Breast epithelium (tissue), 4 donors: Measurements from ENCODE around the gene TNRC18. TPM values are rescaled to one million over a fixed set of nuclear protein-coding genes. Genes with fewer than 3 reads are reported as not detected.

Experiments used
- DNase-seq, 2 donors: peaks; one replicate each; pipeline ENCODE4 v3.0.0-alpha.2; 2019; ENCODE audit warnings: low spot score in 2 of 2
- H3K27ac ChIP-seq, 2 donors: fragments of 200-600 bp; sonication (generic) in 1 of 2; one replicate each; pipeline ENCODE4 v1.5.1; 2016 to 2019; ENCODE audit warnings: mild to moderate bottlenecking in 1 of 2
- H3K27me3 ChIP-seq, 2 donors: fragments of 200-600 bp; sonication (generic) in 1 of 2; one replicate each; pipeline versions ENCODE4 v1.5.1 to v1.6.0; 2017 to 2019; ENCODE audit warnings: control low read depth in 1 of 2, mild to moderate bottlenecking in 1 of 2
- H3K36me3 ChIP-seq: fragments of 200-600 bp; one replicate; pipeline ENCODE4 v1.5.1; 2019
- H3K4me1 ChIP-seq, 2 donors: fragments of 200-600 bp; sonication (generic); one replicate each; pipeline ENCODE4 v1.5.1; 2016 to 2019; ENCODE audit warnings: control low read depth in 1 of 2
- H3K4me3 ChIP-seq, 3 donors: fragments of 200-600 bp; sonication (generic); 1 replicate in 2 of 3; 2 replicates in 1 of 3; pipeline ENCODE4 v1.5.1; 2016 to 2019; ENCODE audit warnings: mild to moderate bottlenecking in 3 of 3, moderate library complexity in 2 of 3
- H3K9me3 ChIP-seq, 2 donors: fragments of 200-600 bp; sonication (generic) in 1 of 2; one replicate each; pipeline ENCODE4 v1.5.1; 2016 to 2019; ENCODE audit warnings: control low read depth in 1 of 2
- CTCF ChIP-seq, 3 donors: fragments of 450-650 bp; IDR thresholded peaks; one replicate each; pipeline ENCODE4 v1.5.1; 2016 to 2017; ENCODE audit warnings: antibody characterized with exemption in 3 of 3, mild to moderate bottlenecking in 3 of 3, moderate library complexity in 3 of 3
- POLR2A ChIP-seq: fragments of 450-650 bp; IDR thresholded peaks from one replicate; pipeline ENCODE4 v1.6.1; 2016; ENCODE audit warnings: antibody characterized with exemption, mild to moderate bottlenecking, moderate library complexity
- POLR2AphosphoS5 ChIP-seq, 3 donors: sonication (generic); formaldehyde crosslinking; IDR thresholded peaks; one replicate each; pipeline ENCODE4 v1.6.1; 2017; ENCODE audit warnings: antibody characterized with exemption in 3 of 3
- intact Hi-C: fragments of 100-400 bp; cut with DNase I; formaldehyde crosslinking; loops from one replicate; pipeline ENCODE4 v1.15.1; 2023; ENCODE audit warnings: low total_unique reads
- total RNA-seq, 3 donors: library from RNA; depleted of rRNA; stranded (reverse); fragments of >200 nt; gene quantifications; one replicate each; pipeline ENCODE4 v1.1.0, GENCODE V29; 2016

Gene TNRC18
- total RNA-seq, 3 donors from 2014 or later, result 32.2 to 72.4 (median 36.9) TPM

- no peak overlapping the region for H3K4me3 ChIP-seq
- no peaks in the 10 kb centered on the region for H3K9me3 ChIP-seq
- no peak for DNase-seq
- H3K4me1 ChIP-seq, result no peaks in the 10 kb centered on the region
- intact Hi-C loops, result no loop called here
- no peaks in the 10 kb centered on the region for H3K27me3 ChIP-seq
- peak overlapping the region in 1 of 2 donors; percentile 19 for H3K27ac ChIP-seq
- no peak for TF ChIP-seq POLR2A
- TF ChIP-seq CTCF (IDR thresholded peaks at IDR 0.05), result peak; percentile 40 to 63 (median 59)
- H3K36me3 ChIP-seq, result no peaks in the 10 kb centered on the region
These were observed 27.1 kb upstream of the TNRC18 start for GRCh38 chr7:5450549-5451327.

GRCh38 chr7:5448378-5449037, 24.9 kb upstream of the TNRC18 start:
- H3K27ac ChIP-seq, result no peak overlapping the region
- no peaks in the 10 kb centered on the region for H3K4me1 ChIP-seq
- no peaks in the 10 kb centered on the region for H3K9me3 ChIP-seq
- DNase-seq, result peak in 1 of 2 donors; percentile 61
- no peaks in the 10 kb centered on the region for H3K36me3 ChIP-seq
- no peaks in the 10 kb centered on the region for H3K27me3 ChIP-seq
- intact Hi-C loops, result loop anchor here (5.0 kb wide), 1 partner anchor 216 kb away; no protein-coding TSS in a partner anchor
- TF ChIP-seq POLR2A (no peak), POLR2AphosphoS5 (IDR thresholded peaks at IDR 0.05) (no peak), CTCF (IDR thresholded peaks at IDR 0.05) (no peak)
- H3K4me3 ChIP-seq, result no peak overlapping the region

- H3K9me3 ChIP-seq, result no peaks in the 10 kb centered on the region
- no peak overlapping the region for H3K27ac ChIP-seq
- H3K4me1 ChIP-seq, result no peaks in the 10 kb centered on the region
- no peak overlapping the region for H3K4me3 ChIP-seq
- intact Hi-C loops, result loop anchor here (5.0 kb wide), 1 partner anchor 214 kb away; no protein-coding TSS in a partner anchor
- DNase-seq, result no peak
- H3K27me3 ChIP-seq, result no peaks in the 10 kb centered on the region
- TF ChIP-seq CTCF (IDR thresholded peaks at IDR 0.05) (no peak), POLR2AphosphoS5 (IDR thresholded peaks at IDR 0.05) (no peak), POLR2A (no peak)
- no peaks in the 10 kb centered on the region for H3K36me3 ChIP-seq
These were observed 22.5 kb upstream of the TNRC18 start for GRCh38 chr7:5445981-5446594.

GRCh38 chr7:5443678-5444077, 20.0 kb upstream of the TNRC18 start:
- Histone ChIP-seq H3K36me3 (no peaks in the 10 kb centered on the region), H3K27me3 (no peaks in the 10 kb centered on the region), H3K4me1 (no peaks in the 10 kb centered on the region), H3K9me3 (no peaks in the 10 kb centered on the region), H3K4me3 (no peak overlapping the region), H3K27ac (no peak overlapping the region)
- DNase-seq, result no peak
- intact Hi-C loops, result no loop called here
- TF ChIP-seq POLR2AphosphoS5 (IDR thresholded peaks at IDR 0.05), result no peak
- TF ChIP-seq CTCF (IDR thresholded peaks at IDR 0.05), result no peak
- TF ChIP-seq POLR2A, result no peak
